ENCODE data around the gene RAB3GAP1.

Gene RAB3GAP1

GRCh38 chr2:135037831-135038230 lies 14.3 kb upstream of the RAB3GAP1 start:
- peaks cover 3% of the 10 kb centered on the region for H3K27me3 Mint-ChIP-seq

GRCh38 chr2:135043345-135043744 lies 8.7 kb upstream of the RAB3GAP1 start:
- Mint-ChIP-seq H3K36me3 (ENCODE audit: low read depth) (no peaks in the 10 kb centered on the region), H3K4me1 (ENCODE audit: low read depth) (no peaks in the 10 kb centered on the region), H3K4me3 (no peak overlapping the region), H3K27ac (no peak overlapping the region), H3K27me3 (peaks cover 7% of the 10 kb centered on the region), H3K9me3 (no peaks in the 10 kb centered on the region)

More at GRCh38 chr2:135037831-135038230, 14.3 kb upstream of the RAB3GAP1 start:
- Mint-ChIP-seq H3K36me3 (ENCODE audit: low read depth) (no peaks in the 10 kb centered on the region), H3K27ac (no peak overlapping the region), H3K9me3 (no peaks in the 10 kb centered on the region), H3K4me3 (no peak overlapping the region), H3K4me1 (ENCODE audit: low read depth) (no peaks in the 10 kb centered on the region)

- H3K27ac Mint-ChIP-seq: no peak within 1 kb of the TSS
- peaks cover 12% of the 10 kb centered on the region for H3K4me1 Mint-ChIP-seq (ENCODE audit: low read depth)
- no peak within 1 kb of the TSS for H3K4me3 Mint-ChIP-seq
- peaks cover 4% of the 10 kb centered on the region for H3K27me3 Mint-ChIP-seq
- H3K9me3 Mint-ChIP-seq: no peaks in the 10 kb centered on the region
- peaks cover 1% of the 10 kb centered on the region for H3K36me3 Mint-ChIP-seq (ENCODE audit: low read depth)
Measured at GRCh38 chr2:135047300-135047699, 4.8 kb upstream of the RAB3GAP1 start, which contains the start of gene MAP3K19. Gene MAP3K19 (minus strand): TSS chr2:135047447. CDS start chr2:135024647, 22,800 bp downstream.

- H3K27me3 Mint-ChIP-seq: peaks cover 8% of the 10 kb centered on the region
- H3K9me3 Mint-ChIP-seq: no peaks in the 10 kb centered on the region
- H3K27ac Mint-ChIP-seq: no peak overlapping the region
- H3K36me3 Mint-ChIP-seq (ENCODE audit: low read depth): peaks cover 5% of the 10 kb centered on the region
- peaks cover 19% of the 10 kb centered on the region for H3K4me1 Mint-ChIP-seq (ENCODE audit: low read depth)
- no peak overlapping the region for H3K4me3 Mint-ChIP-seq
Measured at GRCh38 chr2:135048122-135048521, 4.0 kb upstream of the RAB3GAP1 start.

GRCh38 chr2:135050132-135050531 lies 2.0 kb upstream of the RAB3GAP1 start:
- peaks cover 40% of the 10 kb centered on the region for H3K4me1 Mint-ChIP-seq (ENCODE audit: low read depth)
- peaks cover 15% of the 10 kb centered on the region for H3K36me3 Mint-ChIP-seq (ENCODE audit: low read depth)
- no peaks in the 10 kb centered on the region for H3K9me3 Mint-ChIP-seq
- peaks cover 5% of the 10 kb centered on the region for H3K27me3 Mint-ChIP-seq
- H3K4me3 Mint-ChIP-seq: no peak overlapping the region
- H3K27ac Mint-ChIP-seq: no peak overlapping the region

GRCh38 chr2:135050684-135051083 lies 1.4 kb upstream of the RAB3GAP1 start:
- peaks cover 4% of the 10 kb centered on the region for H3K27me3 Mint-ChIP-seq
- peaks cover 15% of the 10 kb centered on the region for H3K36me3 Mint-ChIP-seq (ENCODE audit: low read depth)
- no peaks in the 10 kb centered on the region for H3K9me3 Mint-ChIP-seq
- peaks cover 43% of the 10 kb centered on the region for H3K4me1 Mint-ChIP-seq (ENCODE audit: low read depth)
- peak overlapping the region; percentile 58 for H3K4me3 Mint-ChIP-seq
- H3K27ac Mint-ChIP-seq: peak overlapping the region; percentile 69

- Mint-ChIP-seq H3K27ac (peak overlapping the region; percentile 100), H3K4me1 (ENCODE audit: low read depth) (peaks cover 64% of the 10 kb centered on the region), H3K9me3 (no peaks in the 10 kb centered on the region), H3K27me3 (peaks cover 4% of the 10 kb centered on the region), H3K4me3 (peak overlapping the region; percentile 95), H3K36me3 (ENCODE audit: low read depth) (peaks cover 22% of the 10 kb centered on the region)
Measured at GRCh38 chr2:135052997-135053474, 944 bp downstream of the RAB3GAP1 start.

GRCh38 chr2:135055182-135055786 lies 3.2 kb downstream of the RAB3GAP1 start:
- Mint-ChIP-seq H3K4me3 (peak overlapping the region; percentile 95), H3K36me3 (ENCODE audit: low read depth) (peaks cover 41% of the 10 kb centered on the region), H3K4me1 (ENCODE audit: low read depth) (peaks cover 75% of the 10 kb centered on the region), H3K9me3 (no peaks in the 10 kb centered on the region), H3K27ac (peak overlapping the region; percentile 83), H3K27me3 (peaks cover 4% of the 10 kb centered on the region)

GRCh38 chr2:135056790-135057189 lies 4.7 kb downstream of the RAB3GAP1 start:
- H3K27me3 Mint-ChIP-seq: peaks cover 4% of the 10 kb centered on the region
- peak overlapping the region; percentile 48 for H3K4me3 Mint-ChIP-seq
- peak overlapping the region; percentile 70 for H3K27ac Mint-ChIP-seq
- H3K9me3 Mint-ChIP-seq: no peaks in the 10 kb centered on the region
- peaks cover 76% of the 10 kb centered on the region for H3K4me1 Mint-ChIP-seq (ENCODE audit: low read depth)
- peaks cover 54% of the 10 kb centered on the region for H3K36me3 Mint-ChIP-seq (ENCODE audit: low read depth)

GRCh38 chr2:135059577-135059976 lies 7.5 kb downstream of the RAB3GAP1 start:
- Mint-ChIP-seq H3K9me3 (peaks cover 5% of the 10 kb centered on the region), H3K27ac (no peak overlapping the region), H3K36me3 (ENCODE audit: low read depth) (peaks cover 67% of the 10 kb centered on the region), H3K27me3 (no peaks in the 10 kb centered on the region), H3K4me1 (ENCODE audit: low read depth) (peaks cover 75% of the 10 kb centered on the region), H3K4me3 (no peak overlapping the region)

GRCh38 chr2:135063210-135063609 lies 11.1 kb downstream of the RAB3GAP1 start:
- Mint-ChIP-seq H3K4me3 (no peak overlapping the region), H3K27me3 (no peaks in the 10 kb centered on the region), H3K36me3 (ENCODE audit: low read depth) (peaks cover 85% of the 10 kb centered on the region), H3K4me1 (ENCODE audit: low read depth) (peaks cover 67% of the 10 kb centered on the region), H3K27ac (no peak overlapping the region), H3K9me3 (peaks cover 5% of the 10 kb centered on the region)

- Mint-ChIP-seq H3K27me3 (no peaks in the 10 kb centered on the region), H3K9me3 (peaks cover 5% of the 10 kb centered on the region), H3K36me3 (ENCODE audit: low read depth) (peaks cover 86% of the 10 kb centered on the region), H3K4me1 (ENCODE audit: low read depth) (peaks cover 67% of the 10 kb centered on the region), H3K4me3 (no peak overlapping the region), H3K27ac (peak overlapping the region; percentile 51)
Measured at GRCh38 chr2:135064149-135064548, 12.1 kb downstream of the RAB3GAP1 start.

- Mint-ChIP-seq H3K36me3 (ENCODE audit: low read depth) (peaks cover 83% of the 10 kb centered on the region), H3K27ac (no peak overlapping the region), H3K4me3 (no peak overlapping the region), H3K9me3 (peaks cover 16% of the 10 kb centered on the region), H3K27me3 (no peaks in the 10 kb centered on the region), H3K4me1 (ENCODE audit: low read depth) (peaks cover 66% of the 10 kb centered on the region)
Measured at GRCh38 chr2:135066710-135067109, 14.6 kb downstream of the RAB3GAP1 start.

GRCh38 chr2:135072125-135072997 lies 20.3 kb downstream of the RAB3GAP1 start:
- Mint-ChIP-seq H3K9me3 (peaks cover 23% of the 10 kb centered on the region), H3K27me3 (no peaks in the 10 kb centered on the region), H3K4me1 (ENCODE audit: low read depth) (peaks cover 26% of the 10 kb centered on the region), H3K36me3 (ENCODE audit: low read depth) (peaks cover 68% of the 10 kb centered on the region), H3K4me3 (no peak overlapping the region), H3K27ac (no peak overlapping the region)

GRCh38 chr2:135074216-135074615 lies 22.1 kb downstream of the RAB3GAP1 start:
- H3K27ac Mint-ChIP-seq: no peak overlapping the region

More at GRCh38 chr2:135074216-135074615, 22.1 kb downstream of the RAB3GAP1 start:
- H3K4me3 Mint-ChIP-seq: no peak overlapping the region
- peaks cover 69% of the 10 kb centered on the region for H3K36me3 Mint-ChIP-seq (ENCODE audit: low read depth)
- no peaks in the 10 kb centered on the region for H3K27me3 Mint-ChIP-seq
- peaks cover 24% of the 10 kb centered on the region for H3K4me1 Mint-ChIP-seq (ENCODE audit: low read depth)
- H3K9me3 Mint-ChIP-seq: peaks cover 24% of the 10 kb centered on the region
